Mucosa of stomach (tissue), 1 donor: ENCODE results near the gene CBX8.

ENCODE experiments used
- H3K27me3 ChIP-seq: one replicate; pipeline ENCODE4 v1.7.0; 2013; ENCODE audit warnings: mild to moderate bottlenecking, low read length; ENCODE audit not compliant: control insufficient read depth, insufficient read depth
- H3K36me3 ChIP-seq: one replicate; pipeline ENCODE4 v1.7.0; 2013; ENCODE audit warnings: low read length; ENCODE audit not compliant: control insufficient read depth, insufficient read depth
- H3K4me1 ChIP-seq: one replicate; pipeline ENCODE4 v1.7.0; 2013; ENCODE audit warnings: mild to moderate bottlenecking, low read length; ENCODE audit not compliant: control insufficient read depth, insufficient read depth
- H3K4me3 ChIP-seq: one replicate; pipeline ENCODE4 v1.7.0; 2013; ENCODE audit warnings: low read length
- H3K9ac ChIP-seq: one replicate; pipeline ENCODE4 v1.7.0; 2013; ENCODE audit warnings: mild to moderate bottlenecking, low read length, moderate library complexity
- H3K9me3 ChIP-seq: one replicate; pipeline ENCODE4 v1.7.0; 2013; ENCODE audit warnings: mild to moderate bottlenecking, low read length, moderate library complexity; ENCODE audit not compliant: control insufficient read depth
- donor health status: Pancreatic carcinoma.

CBX8 gene

GRCh38 chr17:79839356-79840268 lies 42.7 kb upstream of the CBX8 start, which contains the start of gene CBX4:
Gene CBX4 (minus strand): TSS chr17:79839440. CDS start chr17:79839251, 189 bp downstream.
- H3K9ac ChIP-seq = peak within 1 kb of the TSS; percentile 90
- H3K27me3 ChIP-seq = peaks cover 44% of the 10 kb centered on the region
- no peaks in the 10 kb centered on the region for H3K9me3 ChIP-seq
- H3K4me1 ChIP-seq = peaks cover 75% of the 10 kb centered on the region
- no peaks in the 10 kb centered on the region for H3K36me3 ChIP-seq
- peak within 1 kb of the TSS; percentile 78 for H3K4me3 ChIP-seq

DNA sequence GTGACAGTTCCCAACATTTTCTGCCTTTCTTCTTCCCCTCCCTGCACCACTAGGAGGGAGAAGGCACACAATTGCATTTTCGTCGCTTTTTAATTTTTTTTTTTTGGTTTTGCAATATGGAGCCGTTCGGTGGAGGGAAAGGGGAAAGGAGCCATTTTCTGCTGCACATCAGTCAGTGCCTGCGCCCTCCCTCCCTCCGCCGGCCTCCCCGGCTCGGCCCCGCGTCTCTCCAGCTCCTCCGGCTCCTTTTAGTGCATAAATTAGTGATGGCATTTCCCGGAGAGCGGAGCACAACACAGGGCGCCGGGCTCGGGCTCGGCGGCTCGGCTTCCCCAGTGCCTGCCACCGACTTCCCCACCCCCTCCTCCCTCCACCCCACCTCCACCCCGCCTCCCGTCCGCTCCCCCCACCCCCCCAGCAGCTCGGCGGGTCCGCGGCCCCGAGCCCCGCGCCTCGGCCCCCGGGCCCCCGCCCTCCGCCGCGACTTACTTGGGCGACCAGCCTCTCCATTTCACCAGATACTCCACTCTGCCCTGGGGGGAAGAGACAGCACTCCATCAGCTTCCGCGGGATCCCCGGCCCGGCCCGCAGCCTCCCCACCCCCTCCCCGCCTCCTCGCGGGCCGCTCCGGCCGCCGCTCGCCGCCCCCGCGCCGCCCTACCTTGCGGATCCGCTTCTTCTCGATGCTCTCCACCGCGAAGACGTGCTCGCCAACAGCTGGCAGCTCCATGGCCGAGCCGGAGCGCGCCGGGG lies 41.8 kb upstream of the CBX8 start:
- Histone ChIP-seq H3K9me3 (no peaks in the 10 kb centered on the region), H3K36me3 (no peaks in the 10 kb centered on the region), H3K27me3 (peaks cover 38% of the 10 kb centered on the region), H3K9ac (peak overlapping the region; percentile 90), H3K4me1 (peaks cover 72% of the 10 kb centered on the region), H3K4me3 (peak overlapping the region; percentile 78)

DNA sequence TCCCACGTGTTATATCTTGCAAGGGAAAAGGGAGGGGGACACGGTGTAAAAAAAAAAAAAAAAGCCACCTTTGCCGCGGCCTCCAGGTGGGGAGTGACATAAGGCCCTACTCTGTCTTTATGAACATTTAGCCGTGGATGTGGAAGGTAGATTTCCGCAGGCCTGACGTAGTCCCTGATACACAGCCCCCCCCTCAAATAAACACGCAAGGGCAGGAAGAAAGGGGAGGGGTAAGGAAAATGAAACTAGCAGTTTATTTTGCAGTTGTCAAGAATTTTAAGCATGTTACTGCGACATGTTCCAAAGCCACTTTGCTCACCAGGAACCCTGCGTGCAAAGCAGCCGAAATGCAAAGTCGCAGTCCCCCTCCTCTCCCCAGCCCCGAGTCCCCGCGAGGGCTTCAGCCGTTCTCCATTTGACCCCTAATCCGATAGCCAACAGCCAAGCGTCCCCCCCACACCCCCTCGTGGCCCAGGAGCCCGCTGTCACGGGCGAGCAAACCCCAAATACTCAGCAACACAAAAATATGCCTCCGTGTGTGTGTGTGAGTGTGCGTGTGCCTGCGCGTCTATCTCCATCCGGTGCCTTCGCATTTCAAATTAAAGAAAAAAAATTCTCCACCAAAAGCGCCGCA lies 41.1 kb upstream of the CBX8 start:
- H3K4me1 ChIP-seq = peaks cover 69% of the 10 kb centered on the region
- peak overlapping the region; percentile 90 for H3K9ac ChIP-seq
- H3K4me3 ChIP-seq = peak overlapping the region; percentile 78
- H3K36me3 ChIP-seq = no peaks in the 10 kb centered on the region
- H3K9me3 ChIP-seq = no peaks in the 10 kb centered on the region
- H3K27me3 ChIP-seq = peaks cover 31% of the 10 kb centered on the region

DNA sequence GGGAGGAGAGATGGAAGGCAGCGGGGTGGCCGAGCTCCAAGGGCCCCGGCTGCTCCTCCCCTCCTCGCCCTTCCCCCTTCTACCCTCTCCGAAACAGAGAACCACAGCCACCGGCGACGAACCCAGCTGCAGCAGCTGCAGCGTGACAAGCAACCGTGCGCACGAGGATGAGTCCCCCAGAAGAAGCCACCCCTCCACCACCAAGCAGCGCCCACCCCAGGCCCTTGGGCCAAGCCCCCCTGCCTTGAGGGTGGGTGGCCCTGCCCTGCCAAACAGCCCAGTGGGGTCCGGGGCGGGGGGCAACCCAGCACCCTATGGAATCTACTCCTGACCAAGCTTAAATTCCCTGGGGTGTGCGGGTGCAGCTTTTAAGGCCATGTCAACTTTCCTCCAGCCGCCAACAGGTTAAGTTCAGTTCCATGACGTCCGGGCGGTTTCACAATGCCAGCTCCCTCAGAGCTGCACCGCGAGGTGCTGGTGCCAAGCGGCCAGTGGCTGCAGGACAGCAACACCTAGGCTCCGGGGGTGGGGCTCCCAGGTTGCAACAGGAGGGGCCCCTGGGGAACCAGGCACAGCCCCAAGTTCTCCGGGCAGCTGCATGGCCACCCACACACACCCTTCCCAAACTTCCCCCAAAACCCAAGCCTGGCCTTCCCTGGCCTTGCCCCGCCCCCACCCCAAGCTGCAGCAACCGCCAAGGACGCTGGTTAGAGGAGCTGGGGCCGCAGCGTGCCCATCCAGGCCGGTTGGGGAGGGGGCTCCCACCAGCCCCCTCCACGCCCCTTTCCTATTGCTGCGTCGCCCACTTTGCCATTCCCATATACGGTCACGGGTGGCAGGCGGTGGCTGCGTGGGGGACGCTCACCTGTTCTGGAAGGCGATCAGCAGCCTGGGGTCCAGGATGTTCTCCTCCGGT lies 40.4 kb upstream of the CBX8 start:
- Histone ChIP-seq H3K27me3 (peaks cover 24% of the 10 kb centered on the region), H3K9me3 (no peaks in the 10 kb centered on the region), H3K36me3 (no peaks in the 10 kb centered on the region), H3K4me3 (peak overlapping the region; percentile 78), H3K9ac (peak overlapping the region; percentile 90), H3K4me1 (peaks cover 67% of the 10 kb centered on the region)

DNA sequence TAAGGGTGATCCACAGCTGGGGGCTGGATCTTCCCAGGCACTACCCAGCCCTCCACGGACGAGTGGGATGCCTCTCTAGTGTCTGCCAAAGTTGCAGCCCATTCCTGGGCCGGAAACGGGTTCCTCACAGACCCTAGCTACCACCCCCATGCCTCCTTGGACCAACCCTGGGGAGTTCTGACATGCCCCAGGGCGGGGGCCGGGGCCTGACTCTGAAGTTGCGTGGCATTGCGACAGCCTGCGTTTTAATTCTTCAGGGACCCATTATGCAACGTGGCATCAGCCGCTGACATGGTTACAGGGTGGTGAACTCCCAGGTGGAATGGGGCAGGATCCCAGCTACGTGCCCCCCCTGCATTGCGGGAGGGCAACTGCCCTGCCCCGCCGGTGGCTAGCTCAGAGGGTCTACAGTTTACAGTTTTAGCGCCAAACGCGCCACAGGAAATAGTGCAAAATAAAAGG lies 39.7 kb upstream of the CBX8 start:
- Histone ChIP-seq H3K36me3 (no peaks in the 10 kb centered on the region), H3K27me3 (peaks cover 17% of the 10 kb centered on the region), H3K9me3 (no peaks in the 10 kb centered on the region), H3K4me1 (peaks cover 67% of the 10 kb centered on the region), H3K4me3 (peak overlapping the region; percentile 78), H3K9ac (peak overlapping the region; percentile 90)

- Histone ChIP-seq H3K9me3 (no peaks in the 10 kb centered on the region), H3K4me3 (peak overlapping the region; percentile 78), H3K4me1 (peaks cover 68% of the 10 kb centered on the region), H3K27me3 (peaks cover 12% of the 10 kb centered on the region), H3K9ac (peak overlapping the region; percentile 90), H3K36me3 (no peaks in the 10 kb centered on the region)
Measured at GRCh38 chr17:79835953-79836509, 39.2 kb upstream of the CBX8 start.

- no peaks in the 10 kb centered on the region for H3K36me3 ChIP-seq
- H3K27me3 ChIP-seq = peaks cover 6% of the 10 kb centered on the region
- H3K4me1 ChIP-seq = peaks cover 68% of the 10 kb centered on the region
- no peak overlapping the region for H3K9ac ChIP-seq
- H3K9me3 ChIP-seq = no peaks in the 10 kb centered on the region
- H3K4me3 ChIP-seq = no peak overlapping the region
Measured at GRCh38 chr17:79835470-79835899, 38.6 kb upstream of the CBX8 start.

GRCh38 chr17:79834565-79835469 lies 37.9 kb upstream of the CBX8 start:
- H3K27me3 ChIP-seq = no peaks in the 10 kb centered on the region
- H3K9me3 ChIP-seq = no peaks in the 10 kb centered on the region
- H3K4me3 ChIP-seq = no peak overlapping the region
- peaks cover 68% of the 10 kb centered on the region for H3K4me1 ChIP-seq
- no peak overlapping the region for H3K9ac ChIP-seq
- no peaks in the 10 kb centered on the region for H3K36me3 ChIP-seq

GRCh38 chr17:79833744-79834564 lies 37.1 kb upstream of the CBX8 start:
- Histone ChIP-seq H3K4me1 (peaks cover 73% of the 10 kb centered on the region), H3K9me3 (no peaks in the 10 kb centered on the region), H3K27me3 (no peaks in the 10 kb centered on the region), H3K4me3 (no peak overlapping the region), H3K9ac (no peak overlapping the region), H3K36me3 (no peaks in the 10 kb centered on the region)

GRCh38 chr17:79833110-79833450 lies 36.2 kb upstream of the CBX8 start:
- Histone ChIP-seq H3K9me3 (no peaks in the 10 kb centered on the region), H3K4me1 (peaks cover 79% of the 10 kb centered on the region), H3K27me3 (no peaks in the 10 kb centered on the region), H3K9ac (peak overlapping the region; percentile 93), H3K36me3 (no peaks in the 10 kb centered on the region), H3K4me3 (no peak overlapping the region)
